CD14-positive monocyte (primary cell): ENCODE results near the gene BTBD7. TPM values are rescaled to one million over a fixed set of nuclear protein-coding genes. Genes with fewer than 3 reads are reported as not detected.

Experiments used
- DNase-seq, 3 donors: peaks; one replicate each; pipeline ENCODE4 v3.0.0-alpha.2; 2011 to 2022
- H2AFZ ChIP-seq: 2 replicates; pipeline ENCODE4 v1.6.0; 2012; ENCODE audit warnings: mild to moderate bottlenecking, low read depth, low read length, inconsistent platforms; ENCODE audit not compliant: insufficient read depth, poor library complexity, severe bottlenecking
- H3K27ac ChIP-seq, 2 donors: 1 replicate in 1 of 2; 2 replicates in 1 of 2; pipeline ENCODE4 v1.5.1; 2012 to 2013; ENCODE audit warnings: low read length in 2 of 2, control low read depth in 1 of 2, inconsistent platforms in 1 of 2, low read depth in 1 of 2, mild to moderate bottlenecking in 1 of 2
- H3K27me3 ChIP-seq, 2 donors: one replicate each; pipeline versions ENCODE4 v1.6.0 to v1.6.1; 2011 to 2013; ENCODE audit warnings: low read length in 2 of 2; ENCODE audit not compliant: control insufficient read depth in 2 of 2, insufficient read depth in 2 of 2
- H3K36me3 ChIP-seq, 2 donors: replicated peaks in 1 of 2; 1 replicate in 1 of 2; 2 replicates in 1 of 2; pipeline versions ENCODE4 v1.5.1 to v1.6.1; 2012 to 2013; ENCODE audit warnings: low read length in 2 of 2, control low read depth in 1 of 2, inconsistent platforms in 1 of 2, mild to moderate bottlenecking in 1 of 2; ENCODE audit not compliant: insufficient read depth in 2 of 2, control insufficient read depth in 1 of 2
- H3K4me1 ChIP-seq, 2 donors: 1 replicate in 1 of 2; 2 replicates in 1 of 2; pipeline versions ENCODE4 v1.5.1 to v1.6.1; 2012 to 2013; ENCODE audit warnings: low read length in 2 of 2, control low read depth in 1 of 2, inconsistent platforms in 1 of 2, mild to moderate bottlenecking in 1 of 2, moderate library complexity in 1 of 2; ENCODE audit not compliant: insufficient read depth in 2 of 2, control insufficient read depth in 1 of 2
- H3K4me2 ChIP-seq: replicated peaks from 2 replicates; pipeline ENCODE3; 2012; ENCODE audit warnings: low read length, moderate library complexity, mild to moderate bottlenecking; ENCODE audit not compliant: poor library complexity, severe bottlenecking; ENCODE audit errors: extremely low read depth
- H3K4me3 ChIP-seq, 3 experiments: fragments of 200-600 bp in 1 of 3; sonication (generic) in 1 of 3; replicated peaks in 1 of 3; 1 replicate in 2 of 3; 2 replicates in 1 of 3; pipeline ENCODE4 v1.5.1; 2011 to 2013; ENCODE audit warnings: low read length in 3 of 3, mild to moderate bottlenecking in 3 of 3, control low read depth in 2 of 3, low read depth in 2 of 3, inconsistent platforms in 1 of 3, moderate library complexity in 1 of 3
- H3K79me2 ChIP-seq: 2 replicates; pipeline ENCODE4 v1.6.0; 2012; ENCODE audit warnings: mild to moderate bottlenecking, control low read depth, inconsistent platforms, low read length, moderate library complexity; ENCODE audit not compliant: insufficient read depth
- H3K9ac ChIP-seq: 2 replicates; pipeline ENCODE4 v1.6.0; 2017; ENCODE audit warnings: low read length, mild to moderate bottlenecking; ENCODE audit not compliant: insufficient read depth, poor library complexity, severe bottlenecking
- H3K9me3 ChIP-seq, 2 donors: replicated peaks in 1 of 2; 1 replicate in 1 of 2; 2 replicates in 1 of 2; pipeline versions ENCODE4 v1.5.1 to v1.6.1; 2012 to 2013; ENCODE audit warnings: low read length in 2 of 2, control low read depth in 1 of 2; ENCODE audit not compliant: control insufficient read depth in 1 of 2, insufficient read depth in 1 of 2
- H4K20me1 ChIP-seq: 2 replicates; pipeline ENCODE4 v1.6.0; 2012; ENCODE audit warnings: mild to moderate bottlenecking, low read length, control low read depth, moderate library complexity; ENCODE audit not compliant: insufficient read depth
- H3K27ac Mint-ChIP-seq, 7 donors: one replicate each; pipeline ENCODE4 v1.8.0; 2020; ENCODE audit warnings: mild to moderate bottlenecking in 7 of 7, mixed read lengths in 7 of 7, moderate library complexity in 6 of 7, inconsistent platforms in 2 of 7
- H3K27me3 Mint-ChIP-seq, 3 donors: one replicate each; pipeline ENCODE4 v1.8.0; 2021 to 2022; ENCODE audit warnings: low read depth in 3 of 3, mild to moderate bottlenecking in 3 of 3, mixed read lengths in 3 of 3, moderate library complexity in 3 of 3, inconsistent platforms in 1 of 3
- H3K36me3 Mint-ChIP-seq, 2 donors: one replicate each; pipeline ENCODE4 v1.8.0; 2020; ENCODE audit warnings: mixed read lengths in 2 of 2, inconsistent platforms in 1 of 2, mild to moderate bottlenecking in 1 of 2
- H3K4me1 Mint-ChIP-seq: one replicate; pipeline ENCODE4 v1.8.0; 2020; ENCODE audit warnings: mild to moderate bottlenecking, mixed read lengths
- H3K4me3 Mint-ChIP-seq, 2 donors: one replicate each; pipeline ENCODE4 v1.8.0; 2020; ENCODE audit warnings: mild to moderate bottlenecking in 2 of 2, mixed read lengths in 2 of 2, moderate library complexity in 1 of 2
- H3K9me3 Mint-ChIP-seq, 7 donors: one replicate each; pipeline ENCODE4 v1.8.0; 2020 to 2022; ENCODE audit warnings: mixed read lengths in 7 of 7, mild to moderate bottlenecking in 6 of 7, moderate library complexity in 6 of 7, inconsistent platforms in 2 of 7
- CTCF ChIP-seq: fragments of 200-600 bp; IDR thresholded peaks from one replicate; pipeline ENCODE4 v1.8.0; 2022; ENCODE audit warnings: antibody characterized with exemption, mild to moderate bottlenecking
- WGBS: methylation state at CpG from one replicate; pipeline ENCODE4 v1.1.5; 2013; ENCODE audit warnings: missing lambda C conversion rate; ENCODE audit not compliant: insufficient coverage; 5-methylcytosine and 5-hydroxymethylcytosine counted together
- intact Hi-C, 2 donors: fragments of 100-400 bp; cut with micrococcal nuclease; formaldehyde crosslinking; loops; one replicate each; pipeline versions ENCODE4 v1.15.0 to v1.15.1; 2023
- polyA plus RNA-seq, 3 donors: library from polyadenylated mRNA; depleted of rRNA in 1 of 3; unstranded in 2 of 3; stranded (reverse) in 1 of 3; fragments of 300-500 nt in 2 of 3; fragments of >200 nt in 1 of 3; fragmentation: Illumina TruSeq in 2 of 3; gene quantifications; 1 replicate in 2 of 3; 2 replicates in 1 of 3; pipeline ENCODE4 v1.2.3, GENCODE V29; 2012 to 2021

The BTBD7 gene
- polyA plus RNA-seq, 3 donors: 8.3 to 8.6 (median 8.5) TPM

- 51% methylated on average over 15 of the region's 17 CpGs for WGBS
- no peak overlapping the region for H3K27ac Mint-ChIP-seq
- Histone ChIP-seq H3K4me3 (no peak overlapping the region), H3K27me3 (peaks cover 0 to 18% of the 10 kb centered on the region in 2 donors), H3K4me2 (no peak overlapping the region), H3K4me1 (peaks cover 0 to 10% of the 10 kb centered on the region in 2 donors), H4K20me1 (no peaks in the 10 kb centered on the region), H3K27ac (no peak overlapping the region), H3K36me3 (peaks cover 15 to 18% of the 10 kb centered on the region in 2 donors), H3K9ac (no peak overlapping the region), H3K9me3 (no peaks in the 10 kb centered on the region), H3K79me2 (no peaks in the 10 kb centered on the region), H2AFZ (no peak overlapping the region)
- TF ChIP-seq CTCF: no peak
- H3K36me3 Mint-ChIP-seq: peaks cover 21 to 32% of the 10 kb centered on the region in 2 donors
- intact Hi-C loops: no loop called here
- peaks cover 15% of the 10 kb centered on the region for H3K4me1 Mint-ChIP-seq
- no peak for DNase-seq
- H3K9me3 Mint-ChIP-seq: peaks cover 0 to 10% (median 0%) of the 10 kb centered on the region in 7 donors
- no peak overlapping the region for H3K4me3 Mint-ChIP-seq
- H3K27me3 Mint-ChIP-seq: peaks cover 26 to 39% (median 31%) of the 10 kb centered on the region in 3 donors
Measured at GRCh38 chr14:93232159-93232558, 100.7 kb downstream of the BTBD7 start.

- H3K4me3 Mint-ChIP-seq: peak overlapping the region; percentile 16 to 78
- Histone ChIP-seq H2AFZ (no peak overlapping the region), H3K36me3 (peaks cover 20 to 26% of the 10 kb centered on the region in 2 donors), H3K4me3 (no peak overlapping the region), H3K27ac (no peak overlapping the region), H3K4me2 (peak overlapping the region; percentile 31), H3K27me3 (peaks cover 0 to 18% of the 10 kb centered on the region in 2 donors), H3K9me3 (no peaks in the 10 kb centered on the region), H3K79me2 (no peaks in the 10 kb centered on the region), H3K4me1 (peaks cover 0 to 10% of the 10 kb centered on the region in 2 donors), H4K20me1 (no peaks in the 10 kb centered on the region), H3K9ac (no peak overlapping the region)
- H3K27ac Mint-ChIP-seq: peak overlapping the region in 1 of 7 donors; percentile 48
- peaks cover 15% of the 10 kb centered on the region for H3K4me1 Mint-ChIP-seq
- DNase-seq: no peak
- peaks cover 0 to 10% (median 0%) of the 10 kb centered on the region in 7 donors for H3K9me3 Mint-ChIP-seq
- no peak for TF ChIP-seq CTCF
- intact Hi-C loops: no loop called here
- 24% methylated on average over 33 of the region's 39 CpGs for WGBS
- H3K27me3 Mint-ChIP-seq: peaks cover 26 to 39% (median 31%) of the 10 kb centered on the region in 3 donors
- peaks cover 25 to 37% of the 10 kb centered on the region in 2 donors for H3K36me3 Mint-ChIP-seq
Measured at GRCh38 chr14:93231129-93231979, 101.5 kb downstream of the BTBD7 start.
